ENCODE measurements around the gene FOXK1.

FOXK1 gene

DNA sequence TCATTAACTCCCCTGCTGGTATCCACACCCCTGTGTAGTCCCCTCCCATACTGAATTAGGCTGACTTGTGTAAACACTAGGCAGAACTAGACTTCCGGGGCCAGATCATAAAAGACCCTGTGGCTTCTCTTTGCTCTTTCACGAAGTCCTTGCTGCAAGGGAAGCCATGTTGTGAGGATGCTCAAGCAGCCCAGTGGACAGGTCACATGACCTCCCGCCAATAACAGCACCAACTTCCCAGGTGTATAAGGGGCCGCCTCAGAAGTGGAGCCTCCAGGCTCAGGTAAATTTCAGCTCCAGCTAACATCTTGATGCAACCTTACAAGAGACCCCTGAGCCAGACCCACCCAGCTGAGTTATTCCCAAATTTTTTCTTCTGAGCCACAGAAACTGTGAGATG, 11.3 kb upstream of the FOXK1 start:
- TF ChIP-seq CTCF (IDR thresholded peaks at IDR 0.05): no peak

DNA sequence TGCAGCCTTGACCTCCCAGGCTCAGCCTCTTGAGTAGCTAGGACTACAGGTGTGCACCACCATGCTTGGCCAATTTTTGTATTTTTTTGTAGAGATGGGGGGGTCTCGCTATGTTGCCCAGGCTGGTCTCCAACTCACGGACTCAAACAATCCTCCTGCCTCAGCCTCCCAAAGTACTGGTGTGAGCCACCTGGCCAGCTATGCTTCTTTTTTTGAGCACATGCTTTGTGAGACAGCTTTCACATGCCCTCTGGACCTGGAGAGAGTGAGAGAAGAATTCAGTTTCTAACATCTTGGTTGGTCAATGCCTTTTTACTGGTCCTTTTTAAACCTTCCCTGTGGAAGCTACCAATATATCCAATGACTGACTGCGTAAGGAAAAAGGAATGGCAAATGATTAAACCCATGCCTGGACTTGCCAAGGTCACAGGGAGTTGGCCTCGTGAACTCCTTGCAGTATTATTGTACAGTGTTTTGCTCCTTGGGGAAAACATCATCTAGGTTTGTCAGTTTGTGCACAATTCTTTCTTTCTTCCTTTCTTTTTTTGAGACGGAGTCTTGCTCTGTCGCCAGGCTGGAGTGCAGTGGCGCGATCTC, 6.2 kb upstream of the FOXK1 start:
- TF ChIP-seq CTCF (IDR thresholded peaks at IDR 0.05): no peak

GRCh38 chr7:4681218-4681851, 760 bp upstream of the FOXK1 start:
- TF ChIP-seq CTCF (IDR thresholded peaks at IDR 0.05): no peak

DNA sequence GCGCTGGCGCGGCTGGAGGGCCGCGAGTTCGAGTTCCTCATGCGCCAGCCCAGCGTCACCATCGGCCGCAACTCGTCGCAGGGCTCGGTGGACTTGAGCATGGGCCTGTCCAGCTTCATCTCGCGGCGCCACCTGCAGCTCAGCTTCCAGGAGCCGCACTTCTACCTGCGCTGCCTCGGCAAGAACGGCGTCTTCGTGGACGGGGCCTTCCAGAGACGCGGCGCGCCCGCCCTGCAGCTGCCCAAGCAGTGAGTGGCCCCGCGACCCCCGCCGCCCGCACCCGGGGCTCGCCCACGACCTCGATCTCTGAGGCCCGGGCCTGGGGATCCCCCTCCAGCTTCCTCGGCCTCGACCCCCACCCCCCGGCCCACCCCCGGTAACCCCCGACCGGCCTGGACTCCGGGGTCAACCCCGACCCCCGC, 537 bp downstream of the FOXK1 start:
- TF ChIP-seq CTCF (IDR thresholded peaks at IDR 0.05): peak; percentile 8; the same call in 1 of the 2 replicates

DNA sequence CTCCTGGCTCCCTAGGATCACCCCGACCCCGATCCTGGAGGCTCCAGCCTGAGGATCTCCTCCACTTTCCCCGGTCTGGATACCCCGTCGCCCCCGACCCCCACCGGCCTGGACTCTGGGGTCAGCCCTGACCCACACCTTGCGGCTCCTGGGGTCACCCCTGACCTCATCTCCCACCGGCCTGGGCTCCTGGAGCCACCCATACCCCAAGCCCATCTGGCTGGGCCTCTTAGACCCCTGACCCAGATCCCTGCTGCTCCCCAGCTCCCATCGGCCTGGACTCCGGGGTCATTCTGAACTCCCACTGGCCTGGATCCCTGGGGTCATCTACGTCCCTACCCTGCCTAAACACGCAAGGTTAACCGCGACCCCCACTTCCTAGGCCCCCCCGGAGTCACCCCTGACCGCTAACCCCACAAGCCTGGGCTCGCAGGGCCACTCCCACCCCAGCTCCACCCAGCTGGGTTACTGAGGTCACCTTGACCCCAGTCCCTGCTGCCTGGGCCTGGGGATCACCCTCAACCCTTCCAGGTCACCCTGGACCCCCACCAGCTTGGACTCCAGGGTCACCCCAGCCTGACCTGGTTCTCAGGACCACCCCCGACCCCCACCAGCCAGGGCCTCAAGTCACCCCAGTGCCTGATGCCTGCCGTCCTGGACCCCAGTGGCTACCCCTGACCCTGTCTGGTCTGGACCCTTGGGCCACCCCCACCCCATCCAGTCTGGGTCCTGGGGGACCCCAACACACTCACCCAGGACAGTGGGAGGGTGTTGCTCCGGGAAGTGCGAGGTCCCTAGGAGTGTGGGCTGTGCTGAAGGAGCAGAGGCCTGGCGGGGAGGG, 1.2 kb downstream of the FOXK1 start:
- TF ChIP-seq CTCF (IDR thresholded peaks at IDR 0.05): no peak

GRCh38 chr7:4683884-4684565, 1.9 kb downstream of the FOXK1 start:
- TF ChIP-seq CTCF (IDR thresholded peaks at IDR 0.05): peak; percentile 26; the same call in 1 of the 2 replicates

DNA sequence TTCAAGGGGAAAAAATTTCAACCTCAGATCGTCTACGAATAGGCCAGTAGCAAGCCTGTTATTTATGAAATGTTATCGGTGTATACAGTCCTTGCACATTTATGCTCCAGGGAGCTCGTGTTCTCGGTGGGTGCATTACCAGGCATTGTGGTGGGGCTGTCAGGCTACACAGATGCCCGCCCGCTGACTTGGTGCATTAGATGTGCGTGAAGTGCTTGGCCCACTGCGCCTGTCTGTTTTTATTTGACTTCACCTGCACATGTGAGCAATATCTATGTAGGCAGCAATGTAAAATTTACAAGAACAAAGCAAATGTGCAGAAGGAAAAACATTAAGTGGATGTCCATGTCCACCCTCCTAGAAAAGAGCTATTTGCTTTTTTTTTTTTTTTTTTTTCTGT, 2.8 kb downstream of the FOXK1 start:
- no peak for TF ChIP-seq CTCF (IDR thresholded peaks at IDR 0.05)

Data from LNCAP (cell line).